Measurements from ENCODE around the gene KLF12. TPM values are rescaled to one million over a fixed set of nuclear protein-coding genes. Genes with fewer than 3 reads are reported as not detected.

The KLF12 gene
- polyA plus RNA-seq, 2 of the 4 experiments (the other 2 are of a cell fraction) = 1.6 to 6.0 TPM

DNA sequence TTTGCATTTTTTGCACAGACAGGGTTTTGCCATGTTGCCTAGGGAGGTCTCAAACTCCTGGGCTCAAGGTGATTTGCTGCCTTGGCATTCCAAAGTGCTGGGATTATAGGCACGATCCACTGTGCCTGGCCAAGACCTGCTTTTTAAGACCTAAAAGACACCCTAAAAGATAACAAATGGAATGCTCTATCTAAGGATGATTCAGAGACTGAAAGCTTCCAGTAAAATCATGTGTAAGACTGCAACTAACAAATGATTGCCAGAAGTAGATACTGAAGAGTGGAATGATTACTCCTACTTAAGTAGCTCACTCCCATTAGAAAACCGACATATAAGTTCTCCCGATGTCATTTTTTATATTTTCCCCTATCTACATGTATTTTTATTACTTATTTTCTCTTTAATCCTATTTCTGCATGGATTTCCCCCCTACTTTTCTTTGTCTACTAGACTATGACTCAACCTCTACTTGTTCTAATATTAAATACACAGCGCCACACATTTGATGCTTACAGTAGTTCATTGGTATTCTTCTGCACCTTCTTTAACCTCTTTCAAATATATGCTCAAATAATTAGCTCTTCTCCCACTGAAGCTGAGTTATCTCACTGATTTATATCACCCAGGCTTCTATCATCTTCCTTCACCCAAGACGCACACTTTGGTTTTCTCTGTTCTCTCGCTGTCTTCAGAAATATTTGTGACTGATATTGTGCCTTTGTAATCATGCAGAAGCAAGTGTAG lies 32.2 kb upstream of the KLF12 start:
- H3K4me2 ChIP-seq = no peak overlapping the region
- FAIRE-seq (no peak), DNase-seq (ENCODE audit: low read depth in 1 of 2, low spot score in 1 of 2) (no peak), ATAC-seq (0 out of 6 replicates have a peak, but pooled peaks of 1 of the 2 experiments have one; percentile 38)
- no peak overlapping the region for H3K4me3 ChIP-seq
- POLR2A ChIA-PET = no interaction called here
- TF ChIP-seq, protein P1, sequence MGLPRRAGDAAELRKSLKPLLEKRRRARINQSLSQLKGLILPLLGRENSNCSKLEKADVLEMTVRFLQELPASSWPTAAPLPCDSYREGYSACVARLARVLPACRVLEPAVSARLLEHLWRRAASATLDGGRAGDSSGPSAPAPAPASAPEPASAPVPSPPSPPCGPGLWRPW (IDR thresholded peaks at IDR 0.05) = no peak
- CTCF ChIA-PET = interaction anchor here (0.9 to 1.1 kb wide), 2 partner anchors 120 to 1053 kb away, joined by 3 read pairs; no protein-coding TSS in a partner anchor
- WGBS (ENCODE audit: missing lambda C conversion rate) = 45% methylated on average over 6 of the region's 6 CpGs
- no peak overlapping the region for H3K27ac ChIP-seq
- no peaks in the 10 kb centered on the region for H3K4me1 ChIP-seq
- H3K9me3 ChIP-seq = no peaks in the 10 kb centered on the region

- Histone ChIP-seq H3K9me3 (no peaks in the 10 kb centered on the region), H3K4me2 (no peak overlapping the region), H3K27ac (no peak overlapping the region), H3K4me1 (no peaks in the 10 kb centered on the region), H3K4me3 (no peak overlapping the region)
- WGBS (ENCODE audit: missing lambda C conversion rate) = 72% methylated on average over 2 of the region's 2 CpGs
- ChIA-PET POLR2A (no interaction called here), CTCF (no interaction called here)
- ATAC-seq (no peak), FAIRE-seq (no peak), DNase-seq (ENCODE audit: low read depth in 1 of 2, low spot score in 1 of 2) (no peak)
- TF ChIP-seq ELK1 (IDR thresholded peaks at IDR 0.05; ENCODE audit: low read depth, low read length) (no peak), CBX2 (IDR thresholded peaks at IDR 0.05; ENCODE audit: borderline replicate concordance, low read depth) (no peak), HOXB13 (CRISPR knock-in tag; IDR thresholded peaks at IDR 0.05; ENCODE audit: low read depth) (no peak), ZSCAN20 (CRISPR knock-in tag; IDR thresholded peaks at IDR 0.05) (no peak), EHMT2 (IDR thresholded peaks at IDR 0.05; ENCODE audit: low read depth) (no peak), RAD21 (conservative IDR thresholded peaks at IDR 0.05 in 1 of 2, IDR thresholded peaks at IDR 0.05 in 1 of 2) (no peak), TFCP2L1 (CRISPR knock-in tag; IDR thresholded peaks at IDR 0.05) (no peak), ZC3H11A (IDR thresholded peaks at IDR 0.05) (no peak)
- TF ChIP-seq, protein P2, sequence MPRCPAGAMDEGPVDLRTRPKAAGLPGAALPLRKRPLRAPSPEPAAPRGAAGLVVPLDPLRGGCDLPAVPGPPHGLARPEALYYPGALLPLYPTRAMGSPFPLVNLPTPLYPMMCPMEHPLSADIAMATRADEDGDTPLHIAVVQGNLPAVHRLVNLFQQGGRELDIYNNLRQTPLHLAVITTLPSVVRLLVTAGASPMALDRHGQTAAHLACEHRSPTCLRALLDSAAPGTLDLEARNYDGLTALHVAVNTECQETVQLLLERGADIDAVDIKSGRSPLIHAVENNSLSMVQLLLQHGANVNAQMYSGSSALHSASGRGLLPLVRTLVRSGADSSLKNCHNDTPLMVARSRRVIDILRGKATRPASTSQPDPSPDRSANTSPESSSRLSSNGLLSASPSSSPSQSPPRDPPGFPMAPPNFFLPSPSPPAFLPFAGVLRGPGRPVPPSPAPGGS (IDR thresholded peaks at IDR 0.05) = no peak
Observed at GRCh38 chr13:74162782-74163181, 28.6 kb upstream of the KLF12 start.

GRCh38 chr13:74162135-74162534 lies 27.9 kb upstream of the KLF12 start:
- Histone ChIP-seq H3K4me2 (no peak overlapping the region), H3K9me3 (no peaks in the 10 kb centered on the region), H3K27ac (no peak overlapping the region), H3K4me1 (no peaks in the 10 kb centered on the region), H3K4me3 (no peak overlapping the region)
- no peak for DNase-seq (ENCODE audit: low read depth in 1 of 2, low spot score in 1 of 2)
- WGBS (ENCODE audit: missing lambda C conversion rate) = 91% methylated on average over 2 of the region's 2 CpGs
- TF ChIP-seq SMC3 (IDR thresholded peaks at IDR 0.05) (no peak), SREBF2 (IDR thresholded peaks at IDR 0.05) (no peak), KDM5A (IDR thresholded peaks at IDR 0.05) (no peak), NR3C1 (IDR thresholded peaks at IDR 0.05) (no peak), HEYL (CRISPR knock-in tag; IDR thresholded peaks at IDR 0.05) (no peak), PHF8 (IDR thresholded peaks at IDR 0.05; ENCODE audit: borderline replicate concordance, low read depth) (no peak), FOXS1 (CRISPR knock-in tag; IDR thresholded peaks at IDR 0.05) (no peak), RARB (CRISPR knock-in tag; IDR thresholded peaks at IDR 0.05) (no peak), USF2 (IDR thresholded peaks at IDR 0.05) (no peak), HMGXB4 (CRISPR knock-in tag; IDR thresholded peaks at IDR 0.05; ENCODE audit: borderline replicate concordance) (no peak), KDM1A (IDR thresholded peaks at IDR 0.05; ENCODE audit: low read depth) (no peak)
- no peak for FAIRE-seq
- ChIA-PET CTCF (no interaction called here), POLR2A (no interaction called here)
- ATAC-seq = no peak

Measured in A549 (cell line).